ENCODE results near the gene RAET1G.

GRCh38 chr6:149867876-149868640 lies 54.9 kb downstream of the RAET1G start:
- TF ChIP-seq, protein P1, sequence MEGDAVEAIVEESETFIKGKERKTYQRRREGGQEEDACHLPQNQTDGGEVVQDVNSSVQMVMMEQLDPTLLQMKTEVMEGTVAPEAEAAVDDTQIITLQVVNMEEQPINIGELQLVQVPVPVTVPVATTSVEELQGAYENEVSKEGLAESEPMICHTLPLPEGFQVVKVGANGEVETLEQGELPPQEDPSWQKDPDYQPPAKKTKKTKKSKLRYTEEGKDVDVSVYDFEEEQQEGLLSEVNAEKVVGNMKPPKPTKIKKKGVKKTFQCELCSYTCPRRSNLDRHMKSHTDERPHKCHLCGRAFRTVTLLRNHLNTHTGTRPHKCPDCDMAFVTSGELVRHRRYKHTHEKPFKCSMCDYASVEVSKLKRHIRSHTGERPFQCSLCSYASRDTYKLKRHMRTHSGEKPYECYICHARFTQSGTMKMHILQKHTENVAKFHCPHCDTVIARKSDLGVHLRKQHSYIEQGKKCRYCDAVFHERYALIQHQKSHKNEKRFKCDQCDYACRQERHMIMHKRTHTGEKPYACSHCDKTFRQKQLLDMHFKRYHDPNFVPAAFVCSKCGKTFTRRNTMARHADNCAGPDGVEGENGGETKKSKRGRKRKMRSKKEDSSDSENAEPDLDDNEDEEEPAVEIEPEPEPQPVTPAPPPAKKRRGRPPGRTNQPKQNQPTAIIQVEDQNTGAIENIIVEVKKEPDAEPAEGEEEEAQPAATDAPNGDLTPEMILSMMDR (IDR thresholded peaks at IDR 0.05; ENCODE audit: low read depth, low read length), result no peak
- no peak for TF ChIP-seq EZH2phosphoT487 (IDR thresholded peaks at IDR 0.05; ENCODE audit: low read depth)

All from OCI-LY3 (cell line).